ENCODE results near the gene DAPP1. TPM values are rescaled to one million over a fixed set of nuclear protein-coding genes. Genes with fewer than 3 reads are reported as not detected.

DAPP1 gene
- total RNA-seq, 1 experiment from 2014 or later: 102 TPM

GRCh38 chr4:99859618-99860017, 43.0 kb downstream of the DAPP1 start:
- Histone ChIP-seq H3K36me3 (ENCODE audit: insufficient read depth, low read length) (peaks cover 38% of the 10 kb centered on the region), H3K79me2 (ENCODE audit: low read length) (peaks cover 19% of the 10 kb centered on the region), H3K9ac (ENCODE audit: low read length) (no peak overlapping the region), H3K9me3 (ENCODE audit: low read length) (no peaks in the 10 kb centered on the region), H2AFZ (ENCODE audit: low read length) (no peak overlapping the region), H3K4me1 (ENCODE audit: low read length) (peaks cover 26% of the 10 kb centered on the region), H3K27ac (ENCODE audit: low read length) (no peak overlapping the region), H3K4me3 (ENCODE audit: low read length) (no peak overlapping the region), H4K20me1 (ENCODE audit: insufficient read depth, low read depth, low read length) (no peaks in the 10 kb centered on the region), H3K9me2 (replicated peaks; ENCODE audit: insufficient read depth, low read length) (no peaks in the 10 kb centered on the region), H3K4me2 (ENCODE audit: low read depth, low read length, poor library complexity, severe bottlenecking) (no peak overlapping the region), H3K27me3 (ENCODE audit: low read length) (no peaks in the 10 kb centered on the region)
- DNase-seq: no peak

GRCh38 chr4:99860521-99860920, 43.9 kb downstream of the DAPP1 start:
- no peak for DNase-seq
- no peaks in the 10 kb centered on the region for H3K9me3 ChIP-seq (ENCODE audit: low read length)
- H3K27me3 ChIP-seq (ENCODE audit: low read length): no peaks in the 10 kb centered on the region
- H4K20me1 ChIP-seq (ENCODE audit: insufficient read depth, low read depth, low read length): no peaks in the 10 kb centered on the region
- H3K4me3 ChIP-seq (ENCODE audit: low read length): no peak overlapping the region
- peaks cover 35% of the 10 kb centered on the region; the same call in 1 of the 2 replicates for H3K36me3 ChIP-seq (ENCODE audit: insufficient read depth, low read length)
- peaks cover 17% of the 10 kb centered on the region for H3K4me1 ChIP-seq (ENCODE audit: low read length)
- no peaks in the 10 kb centered on the region for H3K9me2 ChIP-seq (replicated peaks; ENCODE audit: insufficient read depth, low read length)
- no peak overlapping the region for H3K9ac ChIP-seq (ENCODE audit: low read length)
- H2AFZ ChIP-seq (ENCODE audit: low read length): no peak overlapping the region
- H3K4me2 ChIP-seq (ENCODE audit: low read depth, low read length, poor library complexity, severe bottlenecking): no peak overlapping the region
- H3K79me2 ChIP-seq (ENCODE audit: low read length): peaks cover 19% of the 10 kb centered on the region
- no peak overlapping the region for H3K27ac ChIP-seq (ENCODE audit: low read length)

DNA sequence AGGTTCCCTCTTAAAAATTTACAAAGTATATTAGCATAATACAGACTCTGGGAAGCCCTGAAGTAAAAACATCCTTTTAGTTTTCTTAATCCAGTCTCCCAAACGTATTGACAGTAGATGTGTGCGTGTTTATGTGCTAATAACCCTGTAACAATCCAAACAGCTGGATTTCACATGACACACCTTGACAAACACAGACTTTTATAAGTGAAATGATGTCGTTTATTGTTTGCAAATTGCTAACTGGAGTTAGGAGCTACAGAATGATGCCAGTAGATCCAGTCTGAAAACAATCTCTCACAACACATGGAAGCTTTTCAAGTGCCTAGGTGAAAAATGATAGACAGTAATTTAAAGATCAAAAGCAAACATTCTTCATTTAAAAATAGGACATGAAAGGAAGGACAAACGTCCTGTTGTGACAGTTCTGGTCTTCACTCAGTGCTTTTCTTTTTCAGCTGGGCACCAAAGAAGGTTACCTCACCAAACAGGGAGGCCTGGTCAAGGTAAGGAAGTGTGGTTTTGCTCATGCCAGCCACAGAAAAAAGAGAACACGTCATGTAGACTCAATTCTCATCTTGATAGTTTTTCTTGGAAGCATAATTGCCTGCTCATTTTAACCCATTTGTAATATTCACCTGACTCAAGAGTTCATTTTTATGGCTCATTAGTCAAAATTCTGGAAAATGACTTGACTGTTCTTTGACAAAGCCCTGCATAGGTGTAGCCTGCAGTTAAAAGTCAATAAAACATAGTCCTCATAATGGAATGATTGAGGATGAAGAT, 44.7 kb downstream of the DAPP1 start:
- Histone ChIP-seq H4K20me1 (ENCODE audit: insufficient read depth, low read depth, low read length) (no peaks in the 10 kb centered on the region), H3K36me3 (ENCODE audit: insufficient read depth, low read length) (peaks cover 37% of the 10 kb centered on the region; the same call in 1 of the 2 replicates), H3K27me3 (ENCODE audit: low read length) (no peaks in the 10 kb centered on the region), H3K4me1 (ENCODE audit: low read length) (peaks cover 9% of the 10 kb centered on the region), H2AFZ (ENCODE audit: low read length) (no peak overlapping the region), H3K79me2 (ENCODE audit: low read length) (peaks cover 19% of the 10 kb centered on the region), H3K9ac (ENCODE audit: low read length) (no peak overlapping the region), H3K4me2 (ENCODE audit: low read depth, low read length, poor library complexity, severe bottlenecking) (no peak overlapping the region), H3K4me3 (ENCODE audit: low read length) (no peak overlapping the region), H3K9me2 (replicated peaks; ENCODE audit: insufficient read depth, low read length) (no peaks in the 10 kb centered on the region), H3K27ac (ENCODE audit: low read length) (no peak overlapping the region), H3K9me3 (ENCODE audit: low read length) (no peaks in the 10 kb centered on the region)
- DNase-seq: no peak

GRCh38 chr4:99863804-99864203, 47.2 kb downstream of the DAPP1 start:
- Histone ChIP-seq H3K79me2 (ENCODE audit: low read length) (peaks cover 11% of the 10 kb centered on the region; the same call in 1 of the 2 replicates), H3K9me2 (replicated peaks; ENCODE audit: insufficient read depth, low read length) (no peaks in the 10 kb centered on the region), H3K4me2 (ENCODE audit: low read depth, low read length, poor library complexity, severe bottlenecking) (no peak overlapping the region), H3K4me1 (ENCODE audit: low read length) (peaks cover 9% of the 10 kb centered on the region; the same call in 1 of the 2 replicates), H3K9me3 (ENCODE audit: low read length) (no peaks in the 10 kb centered on the region), H2AFZ (ENCODE audit: low read length) (no peak overlapping the region), H3K36me3 (ENCODE audit: insufficient read depth, low read length) (peaks cover 49% of the 10 kb centered on the region), H3K27me3 (ENCODE audit: low read length) (no peaks in the 10 kb centered on the region), H3K27ac (ENCODE audit: low read length) (no peak overlapping the region), H3K4me3 (ENCODE audit: low read length) (no peak overlapping the region), H3K9ac (ENCODE audit: low read length) (no peak overlapping the region), H4K20me1 (ENCODE audit: insufficient read depth, low read depth, low read length) (no peaks in the 10 kb centered on the region)
- DNase-seq: no peak

GRCh38 chr4:99868126-99868596, 51.5 kb downstream of the DAPP1 start:
- Histone ChIP-seq H3K36me3 (ENCODE audit: insufficient read depth, low read length) (peaks cover 35% of the 10 kb centered on the region), H3K27ac (ENCODE audit: low read length) (no peak overlapping the region), H3K4me3 (ENCODE audit: low read length) (no peak overlapping the region), H3K9ac (ENCODE audit: low read length) (no peak overlapping the region), H3K9me3 (ENCODE audit: low read length) (no peaks in the 10 kb centered on the region), H3K27me3 (ENCODE audit: low read length) (no peaks in the 10 kb centered on the region), H3K4me2 (ENCODE audit: low read depth, low read length, poor library complexity, severe bottlenecking) (no peak overlapping the region), H3K79me2 (ENCODE audit: low read length) (no peaks in the 10 kb centered on the region), H2AFZ (ENCODE audit: low read length) (no peak overlapping the region), H3K4me1 (ENCODE audit: low read length) (no peaks in the 10 kb centered on the region), H3K9me2 (replicated peaks; ENCODE audit: insufficient read depth, low read length) (no peaks in the 10 kb centered on the region), H4K20me1 (ENCODE audit: insufficient read depth, low read depth, low read length) (no peaks in the 10 kb centered on the region)
- DNase-seq: no peak

DNA sequence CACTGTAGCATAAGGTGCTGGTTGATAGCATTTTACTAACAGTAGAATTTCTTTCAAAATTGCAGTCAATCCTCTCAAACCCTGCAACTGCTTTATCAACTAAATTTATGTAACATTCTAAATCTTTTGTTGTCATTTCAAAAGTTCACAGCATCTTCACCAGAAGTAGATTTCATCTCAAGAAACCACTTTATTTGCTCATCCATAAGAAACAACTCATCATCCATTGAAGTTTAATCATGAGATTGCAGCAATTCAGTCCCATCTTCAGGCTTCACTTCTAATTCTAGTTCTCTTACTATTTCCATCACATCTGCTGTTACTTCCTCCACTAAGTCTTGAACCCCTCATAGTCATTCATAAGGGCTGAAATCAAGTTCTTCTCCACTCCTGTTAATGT, 55.9 kb downstream of the DAPP1 start:
- no peak overlapping the region for H3K9ac ChIP-seq (ENCODE audit: low read length)
- H3K9me2 ChIP-seq (replicated peaks; ENCODE audit: insufficient read depth, low read length): no peaks in the 10 kb centered on the region
- no peak overlapping the region for H3K27ac ChIP-seq (ENCODE audit: low read length)
- no peaks in the 10 kb centered on the region for H3K79me2 ChIP-seq (ENCODE audit: low read length)
- no peak overlapping the region for H3K4me3 ChIP-seq (ENCODE audit: low read length)
- no peak overlapping the region for H2AFZ ChIP-seq (ENCODE audit: low read length)
- no peaks in the 10 kb centered on the region for H3K27me3 ChIP-seq (ENCODE audit: low read length)
- H4K20me1 ChIP-seq (ENCODE audit: insufficient read depth, low read depth, low read length): no peaks in the 10 kb centered on the region
- no peaks in the 10 kb centered on the region for H3K9me3 ChIP-seq (ENCODE audit: low read length)
- H3K4me1 ChIP-seq (ENCODE audit: low read length): no peaks in the 10 kb centered on the region
- no peak for DNase-seq
- H3K4me2 ChIP-seq (ENCODE audit: low read depth, low read length, poor library complexity, severe bottlenecking): no peak overlapping the region
- H3K36me3 ChIP-seq (ENCODE audit: insufficient read depth, low read length): peaks cover 14% of the 10 kb centered on the region

DNA sequence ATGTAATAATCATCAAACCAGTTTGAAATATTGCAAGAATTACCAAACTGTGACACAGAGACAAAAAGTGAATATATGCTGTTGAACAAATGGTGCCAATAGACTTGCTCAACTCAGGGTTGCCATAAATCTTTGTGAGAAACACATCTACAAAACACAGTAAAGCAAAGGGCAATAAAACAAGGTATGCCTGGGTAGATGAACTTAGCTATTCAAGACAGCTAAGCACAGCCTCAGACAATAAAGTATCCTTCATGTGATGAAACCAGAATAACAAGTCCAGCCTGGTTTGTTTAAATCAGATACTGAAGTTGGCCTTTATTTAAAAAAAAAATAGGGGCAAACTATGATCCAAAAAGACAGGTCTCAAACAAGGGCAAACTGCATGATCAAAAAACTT, 58.4 kb downstream of the DAPP1 start:
- 0 out of 2 replicates have a peak, but pooled peaks cover 8% of the 10 kb centered on the region for H3K36me3 ChIP-seq (ENCODE audit: insufficient read depth, low read length)

GRCh38 chr4:99876946-99877345, 60.3 kb downstream of the DAPP1 start:
- H3K9me2 ChIP-seq (replicated peaks; ENCODE audit: insufficient read depth, low read length): no peaks in the 10 kb centered on the region
- H3K9ac ChIP-seq (ENCODE audit: low read length): no peak overlapping the region
- no peak overlapping the region for H3K4me2 ChIP-seq (ENCODE audit: low read depth, low read length, poor library complexity, severe bottlenecking)
- no peaks in the 10 kb centered on the region for H3K79me2 ChIP-seq (ENCODE audit: low read length)
- H3K9me3 ChIP-seq (ENCODE audit: low read length): no peaks in the 10 kb centered on the region
- no peak for DNase-seq
- H3K4me1 ChIP-seq (ENCODE audit: low read length): no peaks in the 10 kb centered on the region
- H3K4me3 ChIP-seq (ENCODE audit: low read length): no peak overlapping the region
- H3K27ac ChIP-seq (ENCODE audit: low read length): no peak overlapping the region
- H3K27me3 ChIP-seq (ENCODE audit: low read length): no peaks in the 10 kb centered on the region
- no peak overlapping the region for H2AFZ ChIP-seq (ENCODE audit: low read length)
- H3K36me3 ChIP-seq (ENCODE audit: insufficient read depth, low read length): peaks cover 21% of the 10 kb centered on the region; the same call in 1 of the 2 replicates
- no peaks in the 10 kb centered on the region for H4K20me1 ChIP-seq (ENCODE audit: insufficient read depth, low read depth, low read length)

More for the DNA sequence above, 58.4 kb downstream of the DAPP1 start:
- Histone ChIP-seq H3K9me3 (ENCODE audit: low read length) (no peaks in the 10 kb centered on the region), H3K9ac (ENCODE audit: low read length) (no peak overlapping the region), H3K4me2 (ENCODE audit: low read depth, low read length, poor library complexity, severe bottlenecking) (no peak overlapping the region), H3K27ac (ENCODE audit: low read length) (no peak overlapping the region), H4K20me1 (ENCODE audit: insufficient read depth, low read depth, low read length) (no peaks in the 10 kb centered on the region), H3K9me2 (replicated peaks; ENCODE audit: insufficient read depth, low read length) (no peaks in the 10 kb centered on the region), H2AFZ (ENCODE audit: low read length) (no peak overlapping the region), H3K4me1 (ENCODE audit: low read length) (no peaks in the 10 kb centered on the region), H3K27me3 (ENCODE audit: low read length) (no peaks in the 10 kb centered on the region), H3K4me3 (ENCODE audit: low read length) (no peak overlapping the region), H3K79me2 (ENCODE audit: low read length) (no peaks in the 10 kb centered on the region)
- DNase-seq: no peak

Measured in Karpas-422 (cell line).